Measurements from ENCODE around the gene USH2A.

- TF ChIP-seq CTCF (IDR thresholded peaks at IDR 0.05): no peak
- TF ChIP-seq POLR2A (IDR thresholded peaks at IDR 0.05): no peak
These were observed 532.8 kb downstream of the USH2A start for GRCh38 chr1:215890438-215890837.
